SK-N-SH treated with all-trans-retinoic acid at 6 μM for 48 hours (cell line): ENCODE data around the gene RIC1.

Experiments
- ESRRG ChIP-seq: fragments of 250-450 bp; sonication (Bioruptor Pico); IDR thresholded peaks from 2 replicates; pipeline ENCODE4 v1.6.1; 2021; ENCODE audit warnings: mild to moderate bottlenecking
- GLIS3 ChIP-seq: fragments of 250-450 bp; sonication (Bioruptor Pico); IDR thresholded peaks from 2 replicates; pipeline ENCODE4 v1.5.0; 2020; ENCODE audit warnings: mild to moderate bottlenecking, moderate library complexity
- OSR1 ChIP-seq: fragments of 250-450 bp; sonication (Bioruptor Pico); IDR thresholded peaks from 2 replicates; pipeline ENCODE4 v1.8.0; 2022; ENCODE audit warnings: moderate library complexity, mild to moderate bottlenecking, inconsistent platforms
- TOX ChIP-seq: fragments of 250-450 bp; sonication (Bioruptor Pico); IDR thresholded peaks from 2 replicates; pipeline ENCODE4 v1.8.0; 2021; ENCODE audit warnings: mild to moderate bottlenecking, moderate library complexity, borderline replicate concordance
- ZFP30 ChIP-seq: fragments of 450-650 bp; formaldehyde crosslinking; IDR thresholded peaks from 2 replicates; pipeline ENCODE4 v1.5.0; 2022; ENCODE audit warnings: mild to moderate bottlenecking, moderate library complexity
- ZNF70 ChIP-seq: fragments of 450-650 bp; formaldehyde crosslinking; IDR thresholded peaks from 2 replicates; pipeline ENCODE4 v1.5.0; 2020; ENCODE audit warnings: mild to moderate bottlenecking, moderate library complexity

- TF ChIP-seq ESRRG (CRISPR knock-in tag) (no peak), ZNF70 (no peak), TOX (no peak), GLIS3 (CRISPR knock-in tag) (no peak), OSR1 (CRISPR knock-in tag) (no peak), ZFP30 (CRISPR knock-in tag) (no peak)
Measured at GRCh38 chr9:5596173-5596572, 32.7 kb upstream of the RIC1 start.
